H9 (cell line): ENCODE measurements around the gene PDGFB. TPM values are rescaled to one million over a fixed set of nuclear protein-coding genes. Genes with fewer than 3 reads are reported as not detected.

Experiments
- DNase-seq: peaks from one replicate; pipeline ENCODE4 v3.0.0-alpha.2; 2017
- H2AFZ ChIP-seq: one replicate; pipeline ENCODE4 v1.6.1; 2013; ENCODE audit warnings: mild to moderate bottlenecking, low read length, control low read depth, moderate library complexity
- H2AK5ac ChIP-seq: 2 replicates; pipeline ENCODE4 v1.6.1; 2013; ENCODE audit warnings: low read length, control low read depth, mixed read lengths; ENCODE audit not compliant: insufficient read length
- H2BK120ac ChIP-seq: one replicate; pipeline ENCODE4 v1.6.1; 2013; ENCODE audit warnings: low read depth, mild to moderate bottlenecking, low read length, control low read depth, inconsistent platforms; ENCODE audit not compliant: poor library complexity, severe bottlenecking
- H2BK12ac ChIP-seq: 2 replicates; pipeline ENCODE4 v1.6.1; 2013; ENCODE audit warnings: low read length, control low read depth, mixed read lengths, low read depth; ENCODE audit not compliant: insufficient read length
- H2BK15ac ChIP-seq: 2 replicates; pipeline ENCODE4 v1.6.1; 2013; ENCODE audit warnings: low read depth, low read length, control low read depth
- H2BK20ac ChIP-seq: one replicate; pipeline ENCODE4 v1.6.1; 2013; ENCODE audit warnings: low read depth, mild to moderate bottlenecking, low read length, control low read depth, inconsistent platforms; ENCODE audit not compliant: poor library complexity, severe bottlenecking
- H2BK5ac ChIP-seq: 2 replicates; pipeline ENCODE4 v1.6.1; 2013; ENCODE audit warnings: low read length, control low read depth, mixed read lengths; ENCODE audit not compliant: insufficient read length
- H3K14ac ChIP-seq: 2 replicates; pipeline ENCODE4 v1.6.1; 2013; ENCODE audit warnings: low read length, control low read depth; ENCODE audit not compliant: insufficient read depth
- H3K18ac ChIP-seq: 2 replicates; pipeline ENCODE4 v1.6.1; 2013; ENCODE audit warnings: low read depth, mild to moderate bottlenecking, mixed read lengths, low read length, control low read depth; ENCODE audit not compliant: insufficient read length
- H3K23ac ChIP-seq: 2 replicates; pipeline ENCODE4 v1.6.1; 2013; ENCODE audit warnings: low read length, control low read depth, mixed read lengths, low read depth; ENCODE audit not compliant: insufficient read length
- H3K23me2 ChIP-seq: 2 replicates; pipeline ENCODE4 v1.6.1; 2013; ENCODE audit warnings: low read depth, mild to moderate bottlenecking, mixed read lengths, low read length, control low read depth; ENCODE audit not compliant: insufficient read length, poor library complexity, severe bottlenecking
- H3K27ac ChIP-seq: 2 replicates; pipeline ENCODE4 v1.5.1; 2013; ENCODE audit warnings: low read length, control low read depth, mixed read lengths, low read depth; ENCODE audit not compliant: insufficient read length
- H3K27me3 ChIP-seq: 2 replicates; pipeline ENCODE4 v1.6.1; 2013; ENCODE audit warnings: low read length, control low read depth, inconsistent platforms; ENCODE audit not compliant: insufficient read depth
- H3K4ac ChIP-seq: 2 replicates; pipeline ENCODE4 v1.6.1; 2013; ENCODE audit warnings: low read depth, mild to moderate bottlenecking, control low read depth, inconsistent platforms, low read length, moderate library complexity
- H3K4me1 ChIP-seq: 2 replicates; pipeline ENCODE4 v1.6.1; 2013; ENCODE audit warnings: low read length, control low read depth, inconsistent platforms; ENCODE audit not compliant: insufficient read depth
- H3K4me2 ChIP-seq: 2 replicates; pipeline ENCODE4 v1.6.1; 2013; ENCODE audit warnings: low read length, control low read depth, mixed read lengths; ENCODE audit not compliant: insufficient read length, insufficient read depth
- H3K56ac ChIP-seq: 2 replicates; pipeline ENCODE4 v1.6.1; 2013; ENCODE audit warnings: low read depth, mild to moderate bottlenecking, mixed read lengths, low read length, control low read depth; ENCODE audit not compliant: insufficient read length
- H3K79me1 ChIP-seq: 2 replicates; pipeline ENCODE4 v1.6.1; 2013; ENCODE audit warnings: low read depth, mild to moderate bottlenecking, moderate library complexity, low read length, control low read depth, inconsistent platforms; ENCODE audit not compliant: insufficient read depth, poor library complexity, severe bottlenecking
- H3K79me2 ChIP-seq: 2 replicates; pipeline ENCODE4 v1.6.1; 2013; ENCODE audit warnings: low read length, control low read depth, inconsistent platforms; ENCODE audit not compliant: insufficient read depth
- H3K9ac ChIP-seq: 2 replicates; pipeline ENCODE4 v1.6.1; 2013; ENCODE audit warnings: low read length, control low read depth, mixed read lengths; ENCODE audit not compliant: insufficient read length; ENCODE audit errors: extremely low read depth
- H3K9me3 ChIP-seq: one replicate; pipeline ENCODE4 v1.6.1; 2013; ENCODE audit warnings: low read depth, low read length, inconsistent platforms; ENCODE audit not compliant: control insufficient read depth
- H3T11ph ChIP-seq: one replicate; pipeline ENCODE4 v1.6.1; 2013; ENCODE audit warnings: mild to moderate bottlenecking, low read length, control low read depth, inconsistent platforms
- H4K20me1 ChIP-seq: one replicate; pipeline ENCODE4 v1.6.1; 2013; ENCODE audit not compliant: control insufficient read depth, insufficient read length, insufficient read depth
- H4K5ac ChIP-seq: 2 replicates; pipeline ENCODE4 v1.6.1; 2013; ENCODE audit warnings: low read depth, mild to moderate bottlenecking, mixed read lengths, low read length, control low read depth; ENCODE audit not compliant: insufficient read length
- H4K8ac ChIP-seq: replicated peaks from 2 replicates; pipeline ENCODE4 v1.6.1; 2013; ENCODE audit warnings: low read length, control low read depth, mixed read lengths, low read depth; ENCODE audit not compliant: insufficient read length
- H4K91ac ChIP-seq: 2 replicates; pipeline ENCODE4 v1.6.1; 2013; ENCODE audit warnings: low read depth, mild to moderate bottlenecking, moderate library complexity, mixed read lengths, low read length, control low read depth; ENCODE audit not compliant: insufficient read length
- H3K27ac Mint-ChIP-seq, 3 experiments: 2 replicates in 2 of 3; 3 replicates in 1 of 3; pipeline ENCODE4 v1.8.0; 2020 to 2021; ENCODE audit warnings: mixed read lengths in 3 of 3, mild to moderate bottlenecking in 1 of 3, moderate library complexity in 1 of 3
- H3K27me3 Mint-ChIP-seq: 2 replicates; pipeline ENCODE4 v1.8.0; 2021; ENCODE audit warnings: low read depth, mild to moderate bottlenecking, moderate library complexity, mixed read lengths
- H3K36me3 Mint-ChIP-seq, 3 experiments: 2 replicates in 2 of 3; 3 replicates in 1 of 3; pipeline ENCODE4 v1.8.0; 2020 to 2021; ENCODE audit warnings: low read depth in 3 of 3, mixed read lengths in 3 of 3; ENCODE audit not compliant: insufficient read depth in 1 of 3
- H3K4me1 Mint-ChIP-seq, 2 experiments: 2 replicates each; pipeline ENCODE4 v1.8.0; 2020; ENCODE audit warnings: mixed read lengths in 2 of 2
- H3K4me3 Mint-ChIP-seq, 2 experiments: 2 replicates in 1 of 2; 3 replicates in 1 of 2; pipeline ENCODE4 v1.8.0; 2020 to 2021; ENCODE audit warnings: mild to moderate bottlenecking in 2 of 2, mixed read lengths in 2 of 2, moderate library complexity in 1 of 2
- H3K9me3 Mint-ChIP-seq, 2 experiments: 2 replicates in 1 of 2; 3 replicates in 1 of 2; pipeline ENCODE4 v1.8.0; 2020; ENCODE audit warnings: mild to moderate bottlenecking in 2 of 2, mixed read lengths in 2 of 2, moderate library complexity in 1 of 2
- CTCF ChIP-seq: fragments of 200-600 bp; sonication (generic); conservative IDR thresholded peaks from 3 replicates; pipeline ENCODE4 v1.8.0; 2021; ENCODE audit warnings: antibody characterized with exemption, mild to moderate bottlenecking
- WGBS: extraction: QIAGEN DNeasy Blood & Tissue Kit; methylation state at CpG from one replicate; pipeline ENCODE4 v1.1.7; 2013; ENCODE audit warnings: missing lambda C conversion rate, low lambda C conversion rate, mixed read lengths; ENCODE audit not compliant: insufficient read length; ENCODE audit errors: extremely low coverage; 5-methylcytosine and 5-hydroxymethylcytosine counted together
- total RNA-seq: library from RNA; stranded (reverse); gene quantifications from 2 replicates; pipeline ENCODE4 v1.2.1, GENCODE V29; 2021

PDGFB gene
- total RNA-seq, 1 experiment from 2014 or later: 6.1 TPM

- H3K4me2 ChIP-seq: no peak overlapping the region
Observed at GRCh38 chr22:39266398-39267030, 21.7 kb upstream of the PDGFB start.

More at GRCh38 chr22:39266398-39267030, 21.7 kb upstream of the PDGFB start:
- Histone ChIP-seq H2BK120ac (no peak overlapping the region), H3K56ac (no peak overlapping the region), H2BK20ac (no peak overlapping the region), H3K9ac (no peak overlapping the region), H3K18ac (no peak overlapping the region), H4K20me1 (no peaks in the 10 kb centered on the region), H4K91ac (no peak overlapping the region), H3K4me1 (no peaks in the 10 kb centered on the region), H3T11ph (no peak overlapping the region), H2AK5ac (no peak overlapping the region), H3K79me2 (no peaks in the 10 kb centered on the region), H4K5ac (no peak overlapping the region), H3K79me1 (no peaks in the 10 kb centered on the region), H3K9me3 (no peaks in the 10 kb centered on the region), H3K27me3 (no peaks in the 10 kb centered on the region), H2BK5ac (no peak overlapping the region), H3K23me2 (no peaks in the 10 kb centered on the region), H2BK12ac (no peak overlapping the region), H3K23ac (no peak overlapping the region), H2BK15ac (no peak overlapping the region), H2AFZ (no peak overlapping the region), H3K4ac (no peak overlapping the region), H3K14ac (no peak overlapping the region), H4K8ac (no peak overlapping the region), H3K27ac (no peak overlapping the region)
- H3K9me3 Mint-ChIP-seq: peaks cover 8 to 11% of the 10 kb centered on the region in 2 experiments
- DNase-seq: no peak
- H3K27ac Mint-ChIP-seq: no peak overlapping the region
- peaks cover 15 to 17% of the 10 kb centered on the region in 2 experiments for H3K4me1 Mint-ChIP-seq
- peaks cover 1 to 7% (median 6%) of the 10 kb centered on the region in 3 experiments; a peak in 4 of 7 replicates for H3K36me3 Mint-ChIP-seq
- H3K4me3 Mint-ChIP-seq: no peak overlapping the region
- H3K27me3 Mint-ChIP-seq: peaks cover 6% of the 10 kb centered on the region
- WGBS: no CpG with 5 or more reads among the region's 12 CpGs
- no peak for TF ChIP-seq CTCF
